HCT116 (cell line): ENCODE measurements around the gene PKMYT1. TPM values are rescaled to one million over a fixed set of nuclear protein-coding genes. Genes with fewer than 3 reads are reported as not detected.

Experiments
- ATAC-seq: fragments of 200-7000 bp; cut with Tn5 transposase; 2 replicates; pipeline ENCODE4 v1.9.1; 2020; ENCODE audit warnings: mild to moderate bottlenecking, moderate library complexity
- BruUV-seq: library from RNA; stranded (reverse); fragments of 400-500 nt; replicated peaks from 2 replicates; lab custom pipeline; 2021; lab: Mats Ljungman, UMichigan
- CTCF ChIA-PET: fragments of 300-600 bp; sonication (Branson Sonifier 250); formaldehyde crosslinking; loops from one replicate; lab custom pipeline; 2021; ENCODE audit warnings: antibody characterized with exemption; lab: Charles Lee
- POLR2A ChIA-PET: fragments of 300-600, 350-600 bp; sonication (Branson Sonifier 250); formaldehyde crosslinking; loops from one replicate; lab custom pipeline; 2021; ENCODE audit warnings: antibody characterized with exemption; lab: Charles Lee
- RAD21 ChIA-PET, 2 experiments: fragments of 300-600 bp; sonication (Branson Sonifier 250); formaldehyde crosslinking; loops; one replicate each; lab custom pipeline; 2023; ENCODE audit warnings: low total read pairs in 2 of 2; ENCODE audit not compliant: uncharacterized antibody in 2 of 2, unreplicated experiment in 2 of 2, low non-redundant PET in 1 of 2; lab: Charles Lee
- DNase-seq: peaks from one replicate; pipeline ENCODE4 v3.0.0-alpha.2; 2010; ENCODE audit warnings: low read depth, low spot score
- H2AFZ ChIP-seq: fragments of 200-600 bp; shearing (Covaris generic), sonication (generic); 2 replicates; pipeline ENCODE4 v1.6.1; 2017; ENCODE audit warnings: low read depth, mixed run types, mixed read lengths, antibody characterized with exemption, low read length; ENCODE audit not compliant: poor library complexity, severe bottlenecking
- H3K27ac ChIP-seq: 2 replicates; pipeline ENCODE4 v1.5.1; 2012; ENCODE audit warnings: low read depth, low read length
- H3K27me3 ChIP-seq: fragments of 200-600 bp; sonication (generic); 2 replicates; pipeline ENCODE4 v1.6.1; 2016; ENCODE audit warnings: mixed run types, low read length, mixed read lengths; ENCODE audit not compliant: insufficient read depth
- H3K36me3 ChIP-seq, 2 experiments: fragments of 200-500 bp in 1 of 2; fragments of 200-600 bp in 1 of 2; sonication (Bioruptor generic) in 1 of 2; sonication (generic) in 1 of 2; 2 replicates each; pipeline versions ENCODE4 v1.5.1 to v1.6.1; 2014 to 2016; ENCODE audit warnings: low read length in 2 of 2, inconsistent platforms in 1 of 2, mixed read lengths in 1 of 2, mixed run types in 1 of 2; ENCODE audit not compliant: insufficient read depth in 2 of 2, control insufficient read depth in 1 of 2
- H3K4me1 ChIP-seq, 2 experiments: fragments of 200-600 bp in 1 of 2; sonication (generic) in 1 of 2; 2 replicates each; pipeline versions ENCODE4 v1.5.1 to v1.6.1; 2012 to 2017; ENCODE audit warnings: low read length in 2 of 2, inconsistent platforms in 1 of 2, mild to moderate bottlenecking in 1 of 2, mixed read lengths in 1 of 2, mixed run types in 1 of 2, moderate library complexity in 1 of 2; ENCODE audit not compliant: insufficient read depth in 2 of 2, control insufficient read depth in 1 of 2
- H3K4me2 ChIP-seq: fragments of 200-600 bp; sonication (generic); 2 replicates; pipeline ENCODE4 v1.6.1; 2017; ENCODE audit warnings: mixed run types, low read length, mixed read lengths
- H3K4me3 ChIP-seq, 2 experiments: fragments of 200-600 bp in 1 of 2; sonication (generic) in 1 of 2; replicated peaks in 1 of 2; 2 replicates each; pipeline ENCODE4 v1.5.1; 2011 to 2016; ENCODE audit warnings: low read length in 2 of 2, control low read depth in 1 of 2, low read depth in 1 of 2, mild to moderate bottlenecking in 1 of 2, mixed read lengths in 1 of 2, mixed run types in 1 of 2
- H3K79me2 ChIP-seq: fragments of 200-600 bp; sonication (generic); 2 replicates; pipeline ENCODE4 v1.6.1; 2017; ENCODE audit warnings: mild to moderate bottlenecking, mixed run types, low read length, moderate library complexity, mixed read lengths; ENCODE audit not compliant: insufficient read depth
- H3K9ac ChIP-seq: fragments of 200-600 bp; sonication (generic); 2 replicates; pipeline ENCODE4 v1.6.1; 2016; ENCODE audit warnings: low read length, mixed read lengths
- H3K9me2 ChIP-seq: fragments of 200-600 bp; sonication (generic), shearing (Covaris generic); 2 replicates; pipeline ENCODE4 v1.6.1; 2017; ENCODE audit warnings: mixed run types, mild to moderate bottlenecking, moderate library complexity; ENCODE audit not compliant: insufficient read depth
- H3K9me3 ChIP-seq, 2 experiments: fragments of 200-500 bp in 1 of 2; fragments of 200-600 bp in 1 of 2; sonication (Bioruptor generic) in 1 of 2; sonication (generic) in 1 of 2; 2 replicates each; pipeline ENCODE4 v1.6.1; 2014 to 2017; ENCODE audit warnings: low read length in 2 of 2, mixed read lengths in 2 of 2, inconsistent platforms in 1 of 2, low read depth in 1 of 2, mild to moderate bottlenecking in 1 of 2, mixed run types in 1 of 2, moderate library complexity in 1 of 2; ENCODE audit not compliant: control insufficient read depth in 1 of 2, insufficient read depth in 1 of 2
- H4K20me1 ChIP-seq: fragments of 200-600 bp; sonication (generic), shearing (Covaris generic); 2 replicates; pipeline ENCODE4 v1.6.1; 2017; ENCODE audit warnings: mixed run types, mild to moderate bottlenecking, moderate library complexity; ENCODE audit not compliant: insufficient read depth
- ATF3 ChIP-seq: IDR thresholded peaks from 2 replicates; pipeline ENCODE4 v1.6.1; 2012
- CEBPB ChIP-seq: IDR thresholded peaks from 2 replicates; pipeline ENCODE4 v1.6.1; 2012; ENCODE audit warnings: low read depth
- CTCF ChIP-seq, 3 experiments: fragments of 200-600 bp in 1 of 3; sonication (generic) in 1 of 3; IDR thresholded peaks in 2 of 3; conservative IDR thresholded peaks in 1 of 3; 2 replicates each; pipeline ENCODE4 v1.5.1; 2012 to 2017; ENCODE audit warnings: low read depth in 2 of 3, low read length in 2 of 3, antibody characterized with exemption in 1 of 3, borderline replicate concordance in 1 of 3, control low read depth in 1 of 3, mild to moderate bottlenecking in 1 of 3, mixed read lengths in 1 of 3, mixed run types in 1 of 3, moderate library complexity in 1 of 3; ENCODE audit not compliant: insufficient read depth in 1 of 3
- EZH2phosphoT487 ChIP-seq: fragments of 200-600 bp; IDR thresholded peaks from 2 replicates; pipeline ENCODE4 v1.6.1; 2018; ENCODE audit warnings: antibody characterized with exemption, borderline replicate concordance
- REST ChIP-seq: IDR thresholded peaks from 2 replicates; pipeline ENCODE4 v1.6.1; 2012; ENCODE audit warnings: low read depth
- SRF ChIP-seq: IDR thresholded peaks from 2 replicates; pipeline ENCODE4 v1.6.1; 2012; ENCODE audit warnings: low read depth
- intact Hi-C: fragments of 100-400 bp; cut with micrococcal nuclease; formaldehyde crosslinking; loops from 2 replicates; pipeline ENCODE4 v1.10.0; 2022
- total RNA-seq: library from RNA; stranded (reverse); gene quantifications from one replicate; pipeline ENCODE4 v1.2.1, GENCODE V29; 2021; ENCODE audit not compliant: unreplicated experiment

PKMYT1 gene
- total RNA-seq, 1 experiment from 2014 or later = 104 TPM

GRCh38 chr16:2996298-2996697 is 16.1 kb upstream of the PKMYT1 start:
- H3K4me3 ChIP-seq = no peak overlapping the region
- intact Hi-C loops = no loop called here
- H4K20me1 ChIP-seq = no peaks in the 10 kb centered on the region
- H3K9me2 ChIP-seq = no peaks in the 10 kb centered on the region
- ChIA-PET POLR2A (no interaction called here), RAD21 (no interaction called here), CTCF (interaction anchor here (1.3 kb wide), 1 partner anchor 32 kb away, joined by 4 read pairs; no protein-coding TSS in a partner anchor)
- H3K4me1 ChIP-seq = peaks cover 2 to 11% of the 10 kb centered on the region in 2 experiments; a peak in 3 of 4 replicates
- no peaks in the 10 kb centered on the region for H3K79me2 ChIP-seq
- no peak overlapping the region for H3K4me2 ChIP-seq
- H3K27ac ChIP-seq = no peak overlapping the region; the same call in 1 of the 2 replicates
- no peak for ATAC-seq
- H3K27me3 ChIP-seq = no peaks in the 10 kb centered on the region
- no peaks in the 10 kb centered on the region for H3K9me3 ChIP-seq
- BruUV-seq = no TSS peak
- H3K36me3 ChIP-seq = no peaks in the 10 kb centered on the region
- H3K9ac ChIP-seq = no peak overlapping the region
- H2AFZ ChIP-seq = no peak overlapping the region
- TF ChIP-seq ATF3 (no peak), CTCF (IDR thresholded peaks at IDR 0.05 in 2 of 3, conservative IDR thresholded peaks at IDR 0.05 in 1 of 3; ENCODE audit: borderline replicate concordance in 1 of 3, insufficient read depth in 1 of 3, low read depth in 2 of 3, low read length in 2 of 3) (no peak), CEBPB (no peak), EZH2phosphoT487 (no peak), REST (no peak), SRF (no peak)
- DNase-seq = no peak
